Measurements from ENCODE around the gene RNF138. TPM values are rescaled to one million over a fixed set of nuclear protein-coding genes. Genes with fewer than 3 reads are reported as not detected.

The RNF138 gene
- total RNA-seq, 2 donors from 2014 or later: 45.2 to 59.6 TPM

- H3K27me3 Mint-ChIP-seq (ENCODE audit: insufficient read depth): peaks cover 13% of the 10 kb centered on the region
- no peaks in the 10 kb centered on the region for H3K36me3 ChIP-seq (ENCODE audit: control insufficient read depth, insufficient read depth, low read length)
- H3K27ac ChIP-seq (ENCODE audit: low read depth, low read length): no peak overlapping the region
- peaks cover 5% of the 10 kb centered on the region for H3K27me3 ChIP-seq (ENCODE audit: control insufficient read depth, insufficient read depth, low read length, poor library complexity, severe bottlenecking)
- no peak overlapping the region for H3K4me3 Mint-ChIP-seq
- H3K9me3 Mint-ChIP-seq: no peaks in the 10 kb centered on the region
- no peak overlapping the region for H3K27ac Mint-ChIP-seq
- no peak overlapping the region for H3K4me3 ChIP-seq (ENCODE audit: low read length)
- TF ChIP-seq, protein P1, sequence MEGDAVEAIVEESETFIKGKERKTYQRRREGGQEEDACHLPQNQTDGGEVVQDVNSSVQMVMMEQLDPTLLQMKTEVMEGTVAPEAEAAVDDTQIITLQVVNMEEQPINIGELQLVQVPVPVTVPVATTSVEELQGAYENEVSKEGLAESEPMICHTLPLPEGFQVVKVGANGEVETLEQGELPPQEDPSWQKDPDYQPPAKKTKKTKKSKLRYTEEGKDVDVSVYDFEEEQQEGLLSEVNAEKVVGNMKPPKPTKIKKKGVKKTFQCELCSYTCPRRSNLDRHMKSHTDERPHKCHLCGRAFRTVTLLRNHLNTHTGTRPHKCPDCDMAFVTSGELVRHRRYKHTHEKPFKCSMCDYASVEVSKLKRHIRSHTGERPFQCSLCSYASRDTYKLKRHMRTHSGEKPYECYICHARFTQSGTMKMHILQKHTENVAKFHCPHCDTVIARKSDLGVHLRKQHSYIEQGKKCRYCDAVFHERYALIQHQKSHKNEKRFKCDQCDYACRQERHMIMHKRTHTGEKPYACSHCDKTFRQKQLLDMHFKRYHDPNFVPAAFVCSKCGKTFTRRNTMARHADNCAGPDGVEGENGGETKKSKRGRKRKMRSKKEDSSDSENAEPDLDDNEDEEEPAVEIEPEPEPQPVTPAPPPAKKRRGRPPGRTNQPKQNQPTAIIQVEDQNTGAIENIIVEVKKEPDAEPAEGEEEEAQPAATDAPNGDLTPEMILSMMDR (conservative IDR thresholded peaks at IDR 0.05): no peak
- peaks cover 4% of the 10 kb centered on the region for H3K4me1 Mint-ChIP-seq
- no peak for DNase-seq
- 86 to 100% methylated on average over 1 of the region's 2 CpGs for WGBS, 2 experiments (ENCODE audit: insufficient coverage in 1 of 2, insufficient read length in 1 of 2)
- H3K36me3 Mint-ChIP-seq (ENCODE audit: low read depth): no peaks in the 10 kb centered on the region
- no peaks in the 10 kb centered on the region for H3K9me3 ChIP-seq (ENCODE audit: control insufficient read depth, low read length)
- H3K9ac ChIP-seq (ENCODE audit: extremely low read depth, low read length, poor library complexity, severe bottlenecking): no peak overlapping the region
- no peaks in the 10 kb centered on the region for H3K4me1 ChIP-seq (ENCODE audit: control insufficient read depth, insufficient read depth, low read length)
Measured at GRCh38 chr18:32160547-32160946, 68.9 kb downstream of the RNF138 start.

DNA sequence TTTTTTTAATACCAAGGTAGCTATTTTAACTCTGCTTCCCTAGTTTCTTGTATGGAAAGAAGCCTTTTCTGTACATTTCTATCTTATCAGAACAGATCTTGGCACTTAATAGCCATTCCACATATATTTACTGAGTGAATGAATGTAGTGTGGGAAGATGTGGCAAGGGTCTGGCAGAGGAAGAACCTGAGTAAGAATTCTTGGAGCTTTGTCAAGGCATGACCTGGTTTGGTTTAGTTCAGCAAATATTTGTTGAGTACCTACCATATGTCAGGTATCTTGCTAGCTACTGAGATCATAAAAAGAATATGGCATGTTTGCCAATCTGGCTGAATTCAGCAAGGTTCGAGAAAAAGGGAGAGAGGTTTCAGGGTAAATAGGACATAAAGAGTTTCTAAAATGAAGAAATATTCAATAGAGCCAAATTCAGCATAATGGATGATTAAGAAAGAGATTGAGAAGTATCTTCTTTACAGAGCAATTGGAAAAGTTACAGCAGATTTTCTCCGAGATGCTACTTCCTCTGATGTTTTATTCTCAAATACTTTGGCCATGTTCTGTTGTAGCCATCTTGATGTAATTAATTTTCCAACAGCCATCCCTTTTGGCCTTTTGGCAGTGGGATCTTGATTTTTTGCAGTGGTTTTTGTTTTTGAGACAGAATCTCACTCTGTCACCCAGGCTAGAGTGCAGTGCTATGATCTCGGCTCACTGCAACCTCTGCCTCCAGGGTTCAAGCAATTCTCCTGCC lies 76.5 kb downstream of the RNF138 start:
- Mint-ChIP-seq H3K9me3 (no peaks in the 10 kb centered on the region), H3K4me1 (no peaks in the 10 kb centered on the region), H3K27me3 (ENCODE audit: insufficient read depth) (no peaks in the 10 kb centered on the region), H3K4me3 (no peak overlapping the region), H3K27ac (no peak overlapping the region), H3K36me3 (ENCODE audit: low read depth) (no peaks in the 10 kb centered on the region)
- H3K4me1 ChIP-seq (ENCODE audit: control insufficient read depth, insufficient read depth, low read length): no peaks in the 10 kb centered on the region
- no peak overlapping the region for H3K27ac ChIP-seq (ENCODE audit: low read depth, low read length)
- no peak overlapping the region for H3K9ac ChIP-seq (ENCODE audit: extremely low read depth, low read length, poor library complexity, severe bottlenecking)
- DNase-seq: no peak
- TF ChIP-seq, protein P1 (conservative IDR thresholded peaks at IDR 0.05): no peak
- no peak overlapping the region for H3K4me3 ChIP-seq (ENCODE audit: low read length)
- no peaks in the 10 kb centered on the region for H3K36me3 ChIP-seq (ENCODE audit: control insufficient read depth, insufficient read depth, low read length)
- 86 to 91% methylated on average over 3 of the region's 3 CpGs for WGBS, 2 experiments (ENCODE audit: insufficient coverage in 1 of 2, insufficient read length in 1 of 2)
- no peaks in the 10 kb centered on the region for H3K9me3 ChIP-seq (ENCODE audit: control insufficient read depth, low read length)
- H3K27me3 ChIP-seq (ENCODE audit: control insufficient read depth, insufficient read depth, low read length, poor library complexity, severe bottlenecking): no peaks in the 10 kb centered on the region

GRCh38 chr18:32173654-32174053 lies 82.0 kb downstream of the RNF138 start:
- WGBS, 2 experiments (ENCODE audit: insufficient coverage in 1 of 2, insufficient read length in 1 of 2): 85% methylated on average over 3 of the region's 3 CpGs; no CpG with 5 or more reads in 1 of the 2 experiments
- Histone ChIP-seq H3K9me3 (ENCODE audit: control insufficient read depth, low read length) (no peaks in the 10 kb centered on the region), H3K4me3 (ENCODE audit: low read length) (no peak overlapping the region), H3K27me3 (ENCODE audit: control insufficient read depth, insufficient read depth, low read length, poor library complexity, severe bottlenecking) (no peaks in the 10 kb centered on the region), H3K27ac (ENCODE audit: low read depth, low read length) (no peak overlapping the region), H3K36me3 (ENCODE audit: control insufficient read depth, insufficient read depth, low read length) (no peaks in the 10 kb centered on the region), H3K4me1 (ENCODE audit: control insufficient read depth, insufficient read depth, low read length) (no peaks in the 10 kb centered on the region), H3K9ac (ENCODE audit: extremely low read depth, low read length, poor library complexity, severe bottlenecking) (no peak overlapping the region)
- no peak for DNase-seq
- Mint-ChIP-seq H3K4me3 (no peak overlapping the region), H3K36me3 (ENCODE audit: low read depth) (no peaks in the 10 kb centered on the region), H3K27me3 (ENCODE audit: insufficient read depth) (no peaks in the 10 kb centered on the region), H3K9me3 (no peaks in the 10 kb centered on the region), H3K27ac (no peak overlapping the region), H3K4me1 (no peaks in the 10 kb centered on the region)
- TF ChIP-seq, protein P1 (conservative IDR thresholded peaks at IDR 0.05): no peak

All from endodermal cell (in vitro differentiated cells).